Measurements from ENCODE around the gene ERRFI1. TPM values are rescaled to one million over a fixed set of nuclear protein-coding genes. Genes with fewer than 3 reads are reported as not detected.

The ERRFI1 gene
- total RNA-seq, 2 donors from 2014 or later: 61.4 to 72.5 TPM

- Histone ChIP-seq H3K4me3 (ENCODE audit: low read length) (no peak overlapping the region), H3K9me3 (ENCODE audit: control insufficient read depth, low read length) (no peaks in the 10 kb centered on the region), H3K4me1 (ENCODE audit: control insufficient read depth, insufficient read depth, low read length) (no peaks in the 10 kb centered on the region), H3K27me3 (ENCODE audit: control insufficient read depth, insufficient read depth, low read length, poor library complexity, severe bottlenecking) (no peaks in the 10 kb centered on the region), H3K27ac (ENCODE audit: low read depth, low read length) (no peak overlapping the region), H3K9ac (ENCODE audit: extremely low read depth, low read length, poor library complexity, severe bottlenecking) (no peak overlapping the region), H3K36me3 (ENCODE audit: control insufficient read depth, insufficient read depth, low read length) (peaks cover 5% of the 10 kb centered on the region)
- no peak for DNase-seq
- Mint-ChIP-seq H3K27me3 (ENCODE audit: insufficient read depth) (no peaks in the 10 kb centered on the region), H3K4me1 (peaks cover 39% of the 10 kb centered on the region), H3K9me3 (no peaks in the 10 kb centered on the region), H3K36me3 (ENCODE audit: low read depth) (peaks cover 5% of the 10 kb centered on the region), H3K27ac (peak overlapping the region; percentile 88), H3K4me3 (peak overlapping the region; percentile 85)
- TF ChIP-seq CTCF (conservative IDR thresholded peaks at IDR 0.05): no peak
- 35 to 67% methylated on average over 2 to 8 of the region's 8 CpGs for WGBS, 2 experiments (ENCODE audit: insufficient coverage in 1 of 2, insufficient read length in 1 of 2)
These were observed 1.9 kb upstream of the ERRFI1 start for GRCh38 chr1:8027748-8028570.

GRCh38 chr1:8026976-8027747 lies 1.1 kb upstream of the ERRFI1 start:
- Histone ChIP-seq H3K27ac (ENCODE audit: low read depth, low read length) (peak overlapping the region; percentile 78), H3K4me3 (ENCODE audit: low read length) (peak overlapping the region; percentile 84), H3K9ac (ENCODE audit: extremely low read depth, low read length, poor library complexity, severe bottlenecking) (peak overlapping the region; percentile 86), H3K36me3 (ENCODE audit: control insufficient read depth, insufficient read depth, low read length) (peaks cover 5% of the 10 kb centered on the region), H3K9me3 (ENCODE audit: control insufficient read depth, low read length) (no peaks in the 10 kb centered on the region), H3K27me3 (ENCODE audit: control insufficient read depth, insufficient read depth, low read length, poor library complexity, severe bottlenecking) (no peaks in the 10 kb centered on the region), H3K4me1 (ENCODE audit: control insufficient read depth, insufficient read depth, low read length) (no peaks in the 10 kb centered on the region)
- Mint-ChIP-seq H3K4me1 (peaks cover 47% of the 10 kb centered on the region), H3K36me3 (ENCODE audit: low read depth) (peaks cover 5% of the 10 kb centered on the region), H3K27me3 (ENCODE audit: insufficient read depth) (no peaks in the 10 kb centered on the region), H3K4me3 (peak overlapping the region; percentile 85), H3K9me3 (no peaks in the 10 kb centered on the region), H3K27ac (peak overlapping the region; percentile 88)
- peak; percentile 69 for DNase-seq
- WGBS, 2 experiments (ENCODE audit: insufficient coverage in 1 of 2, insufficient read length in 1 of 2): 67 to 84% methylated on average over 11 to 25 of the region's 25 CpGs
- no peak for TF ChIP-seq CTCF (conservative IDR thresholded peaks at IDR 0.05)

GRCh38 chr1:8025671-8026144 lies 401 bp downstream of the ERRFI1 start:
- H3K9me3 Mint-ChIP-seq: no peaks in the 10 kb centered on the region
- peaks cover 55% of the 10 kb centered on the region for H3K4me1 Mint-ChIP-seq
- no peaks in the 10 kb centered on the region for H3K27me3 Mint-ChIP-seq (ENCODE audit: insufficient read depth)
- H3K4me1 ChIP-seq (ENCODE audit: control insufficient read depth, insufficient read depth, low read length): peaks cover 3% of the 10 kb centered on the region
- peak; percentile 56 for DNase-seq
- TF ChIP-seq CTCF (conservative IDR thresholded peaks at IDR 0.05): no peak
- peak overlapping the region; percentile 85 for H3K4me3 Mint-ChIP-seq
- peak overlapping the region; percentile 94 for H3K27ac Mint-ChIP-seq
- 0% methylated on average over 69 of the region's 69 CpGs; no CpG with 5 or more reads in 1 of the 2 experiments for WGBS, 2 experiments (ENCODE audit: insufficient coverage in 1 of 2, insufficient read length in 1 of 2)
- H3K4me3 ChIP-seq (ENCODE audit: low read length): peak overlapping the region; percentile 97
- H3K36me3 Mint-ChIP-seq (ENCODE audit: low read depth): peaks cover 5% of the 10 kb centered on the region
- no peaks in the 10 kb centered on the region for H3K27me3 ChIP-seq (ENCODE audit: control insufficient read depth, insufficient read depth, low read length, poor library complexity, severe bottlenecking)
- no peaks in the 10 kb centered on the region for H3K9me3 ChIP-seq (ENCODE audit: control insufficient read depth, low read length)
- H3K27ac ChIP-seq (ENCODE audit: low read depth, low read length): peak overlapping the region; percentile 78
- H3K9ac ChIP-seq (ENCODE audit: extremely low read depth, low read length, poor library complexity, severe bottlenecking): peak overlapping the region; percentile 86
- peaks cover 9% of the 10 kb centered on the region for H3K36me3 ChIP-seq (ENCODE audit: control insufficient read depth, insufficient read depth, low read length)
